HCT116 (cell line): ENCODE data around the gene FGF3. TPM values are rescaled to one million over a fixed set of nuclear protein-coding genes. Genes with fewer than 3 reads are reported as not detected.

ENCODE experiments used
- ATAC-seq: fragments of 200-7000 bp; cut with Tn5 transposase; 2 replicates; pipeline ENCODE4 v1.9.1; 2020; ENCODE audit warnings: mild to moderate bottlenecking, moderate library complexity
- BruUV-seq: library from RNA; stranded (reverse); fragments of 400-500 nt; replicated peaks from 2 replicates; lab custom pipeline; 2021; lab: Mats Ljungman, UMichigan
- CTCF ChIA-PET: fragments of 300-600 bp; sonication (Branson Sonifier 250); formaldehyde crosslinking; loops from one replicate; lab custom pipeline; 2021; ENCODE audit warnings: antibody characterized with exemption; lab: Charles Lee
- POLR2A ChIA-PET: fragments of 300-600, 350-600 bp; sonication (Branson Sonifier 250); formaldehyde crosslinking; loops from one replicate; lab custom pipeline; 2021; ENCODE audit warnings: antibody characterized with exemption; lab: Charles Lee
- RAD21 ChIA-PET, 2 experiments: fragments of 300-600 bp; sonication (Branson Sonifier 250); formaldehyde crosslinking; loops; one replicate each; lab custom pipeline; 2023; ENCODE audit warnings: low total read pairs in 2 of 2; ENCODE audit not compliant: uncharacterized antibody in 2 of 2, unreplicated experiment in 2 of 2, low non-redundant PET in 1 of 2; lab: Charles Lee
- DNase-seq: peaks from one replicate; pipeline ENCODE4 v3.0.0-alpha.2; 2010; ENCODE audit warnings: low read depth, low spot score
- H2AFZ ChIP-seq: fragments of 200-600 bp; shearing (Covaris generic), sonication (generic); 2 replicates; pipeline ENCODE4 v1.6.1; 2017; ENCODE audit warnings: low read depth, mixed run types, mixed read lengths, antibody characterized with exemption, low read length; ENCODE audit not compliant: poor library complexity, severe bottlenecking
- H3K27ac ChIP-seq: 2 replicates; pipeline ENCODE4 v1.5.1; 2012; ENCODE audit warnings: low read depth, low read length
- H3K27me3 ChIP-seq: fragments of 200-600 bp; sonication (generic); 2 replicates; pipeline ENCODE4 v1.6.1; 2016; ENCODE audit warnings: mixed run types, low read length, mixed read lengths; ENCODE audit not compliant: insufficient read depth
- H3K36me3 ChIP-seq, 2 experiments: fragments of 200-500 bp in 1 of 2; fragments of 200-600 bp in 1 of 2; sonication (Bioruptor generic) in 1 of 2; sonication (generic) in 1 of 2; 2 replicates each; pipeline versions ENCODE4 v1.5.1 to v1.6.1; 2014 to 2016; ENCODE audit warnings: low read length in 2 of 2, inconsistent platforms in 1 of 2, mixed read lengths in 1 of 2, mixed run types in 1 of 2; ENCODE audit not compliant: insufficient read depth in 2 of 2, control insufficient read depth in 1 of 2
- H3K4me1 ChIP-seq, 2 experiments: fragments of 200-600 bp in 1 of 2; sonication (generic) in 1 of 2; 2 replicates each; pipeline versions ENCODE4 v1.5.1 to v1.6.1; 2012 to 2017; ENCODE audit warnings: low read length in 2 of 2, inconsistent platforms in 1 of 2, mild to moderate bottlenecking in 1 of 2, mixed read lengths in 1 of 2, mixed run types in 1 of 2, moderate library complexity in 1 of 2; ENCODE audit not compliant: insufficient read depth in 2 of 2, control insufficient read depth in 1 of 2
- H3K4me2 ChIP-seq: fragments of 200-600 bp; sonication (generic); 2 replicates; pipeline ENCODE4 v1.6.1; 2017; ENCODE audit warnings: mixed run types, low read length, mixed read lengths
- H3K4me3 ChIP-seq, 2 experiments: fragments of 200-600 bp in 1 of 2; sonication (generic) in 1 of 2; replicated peaks in 1 of 2; 2 replicates each; pipeline ENCODE4 v1.5.1; 2011 to 2016; ENCODE audit warnings: low read length in 2 of 2, control low read depth in 1 of 2, low read depth in 1 of 2, mild to moderate bottlenecking in 1 of 2, mixed read lengths in 1 of 2, mixed run types in 1 of 2
- H3K79me2 ChIP-seq: fragments of 200-600 bp; sonication (generic); 2 replicates; pipeline ENCODE4 v1.6.1; 2017; ENCODE audit warnings: mild to moderate bottlenecking, mixed run types, low read length, moderate library complexity, mixed read lengths; ENCODE audit not compliant: insufficient read depth
- H3K9ac ChIP-seq: fragments of 200-600 bp; sonication (generic); 2 replicates; pipeline ENCODE4 v1.6.1; 2016; ENCODE audit warnings: low read length, mixed read lengths
- H3K9me2 ChIP-seq: fragments of 200-600 bp; sonication (generic), shearing (Covaris generic); 2 replicates; pipeline ENCODE4 v1.6.1; 2017; ENCODE audit warnings: mixed run types, mild to moderate bottlenecking, moderate library complexity; ENCODE audit not compliant: insufficient read depth
- H3K9me3 ChIP-seq, 2 experiments: fragments of 200-500 bp in 1 of 2; fragments of 200-600 bp in 1 of 2; sonication (Bioruptor generic) in 1 of 2; sonication (generic) in 1 of 2; 2 replicates each; pipeline ENCODE4 v1.6.1; 2014 to 2017; ENCODE audit warnings: low read length in 2 of 2, mixed read lengths in 2 of 2, inconsistent platforms in 1 of 2, low read depth in 1 of 2, mild to moderate bottlenecking in 1 of 2, mixed run types in 1 of 2, moderate library complexity in 1 of 2; ENCODE audit not compliant: control insufficient read depth in 1 of 2, insufficient read depth in 1 of 2
- H4K20me1 ChIP-seq: fragments of 200-600 bp; sonication (generic), shearing (Covaris generic); 2 replicates; pipeline ENCODE4 v1.6.1; 2017; ENCODE audit warnings: mixed run types, mild to moderate bottlenecking, moderate library complexity; ENCODE audit not compliant: insufficient read depth
- CBX3 ChIP-seq: IDR thresholded peaks from 2 replicates; pipeline ENCODE4 v1.6.1; 2012; ENCODE audit warnings: low read depth
- CEBPB ChIP-seq: IDR thresholded peaks from 2 replicates; pipeline ENCODE4 v1.6.1; 2012; ENCODE audit warnings: low read depth
- EGR1 ChIP-seq: IDR thresholded peaks from 2 replicates; pipeline ENCODE4 v1.6.1; 2012; ENCODE audit warnings: low read depth
- ELF1 ChIP-seq: IDR thresholded peaks from 2 replicates; pipeline ENCODE4 v1.6.1; 2012; ENCODE audit warnings: low read depth, borderline replicate concordance
- EZH2 ChIP-seq: fragments of 200-600 bp; sonication (generic); IDR thresholded peaks from 2 replicates; pipeline ENCODE4 v1.6.1; 2017; ENCODE audit warnings: antibody characterized with exemption, mixed run types
- FOSL1 ChIP-seq: IDR thresholded peaks from 2 replicates; pipeline ENCODE4 v1.6.1; 2012; ENCODE audit warnings: low read depth
- JUND ChIP-seq: IDR thresholded peaks from 2 replicates; pipeline ENCODE4 v1.6.1; 2012
- POLR2AphosphoS5 ChIP-seq: IDR thresholded peaks from 2 replicates; pipeline ENCODE4 v1.6.1; 2011; ENCODE audit warnings: mild to moderate bottlenecking, low read depth, low read length, moderate library complexity
- SP1 ChIP-seq: IDR thresholded peaks from 2 replicates; pipeline ENCODE4 v1.6.1; 2012; ENCODE audit warnings: low read depth
- SRF ChIP-seq: IDR thresholded peaks from 2 replicates; pipeline ENCODE4 v1.6.1; 2012; ENCODE audit warnings: low read depth
- YY1 ChIP-seq: IDR thresholded peaks from 2 replicates; pipeline ENCODE4 v1.6.1; 2011; ENCODE audit warnings: low read length, low read depth, moderate library complexity, mild to moderate bottlenecking; ENCODE audit not compliant: insufficient replicate concordance; ENCODE audit errors: extremely low read depth
- ZNF274 ChIP-seq: fragments of 200-500 bp; sonication (Bioruptor generic); IDR thresholded peaks from 2 replicates; pipeline ENCODE4 v1.6.1; 2014; ENCODE audit warnings: mild to moderate bottlenecking, low read depth, low read length, inconsistent platforms
- intact Hi-C: fragments of 100-400 bp; cut with micrococcal nuclease; formaldehyde crosslinking; loops from 2 replicates; pipeline ENCODE4 v1.10.0; 2022
- total RNA-seq: library from RNA; stranded (reverse); gene quantifications from one replicate; pipeline ENCODE4 v1.2.1, GENCODE V29; 2021; ENCODE audit not compliant: unreplicated experiment
- TF ChIP-seq, protein P1 (sequence below): IDR thresholded peaks from 2 replicates; pipeline ENCODE4 v1.6.1; 2012
- TF ChIP-seq, protein P2 (sequence below): IDR thresholded peaks from 2 replicates; pipeline ENCODE4 v1.6.1; 2012
- TF ChIP-seq, protein P3 (sequence below): IDR thresholded peaks from 2 replicates; pipeline ENCODE4 v1.6.1; 2012; ENCODE audit warnings: low read depth
- TF ChIP-seq, protein P4 (sequence below), 3 experiments: fragments of 200-600 bp in 1 of 3; sonication (generic) in 1 of 3; IDR thresholded peaks in 2 of 3; conservative IDR thresholded peaks in 1 of 3; 2 replicates each; pipeline ENCODE4 v1.5.1; 2012 to 2017; ENCODE audit warnings: low read depth in 2 of 3, low read length in 2 of 3, antibody characterized with exemption in 1 of 3, borderline replicate concordance in 1 of 3, control low read depth in 1 of 3, mild to moderate bottlenecking in 1 of 3, mixed read lengths in 1 of 3, mixed run types in 1 of 3, moderate library complexity in 1 of 3; ENCODE audit not compliant: insufficient read depth in 1 of 3

FGF3 gene
- total RNA-seq, 1 experiment from 2014 or later: not detected

DNA sequence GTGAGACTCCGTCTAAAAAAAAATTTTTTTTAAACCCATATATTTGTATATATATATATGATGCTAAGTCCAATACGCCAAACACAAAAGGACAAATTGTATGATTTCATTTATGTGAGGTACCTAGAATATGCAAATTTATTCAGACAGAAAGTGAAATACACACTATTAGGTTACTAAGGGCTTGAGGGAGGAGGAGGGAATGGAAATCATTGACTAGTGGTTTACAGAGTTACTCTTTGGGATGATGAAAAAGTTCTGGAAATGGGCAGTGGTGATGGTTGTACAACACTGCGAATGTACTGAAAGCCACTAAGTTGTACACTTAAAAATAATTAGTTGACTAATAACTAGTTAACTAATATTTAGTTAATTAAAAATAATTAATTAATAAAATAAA is 36.2 kb upstream of the FGF3 start:
- Histone ChIP-seq H3K4me3 (no peak overlapping the region), H3K79me2 (no peaks in the 10 kb centered on the region), H3K36me3 (no peaks in the 10 kb centered on the region), H3K9ac (no peak overlapping the region), H3K4me1 (peaks cover 0 to 14% of the 10 kb centered on the region in 2 experiments; a peak in 2 of 4 replicates), H2AFZ (no peak overlapping the region), H3K9me2 (no peaks in the 10 kb centered on the region), H3K4me2 (no peak overlapping the region), H4K20me1 (no peaks in the 10 kb centered on the region), H3K27ac (no peak overlapping the region), H3K9me3 (peaks cover 0 to 5% of the 10 kb centered on the region in 2 experiments; a peak in 1 of 4 replicates), H3K27me3 (no peaks in the 10 kb centered on the region)
- RAD21 ChIA-PET: no interaction called here
- no peak for TF ChIP-seq JUND
- no peak for TF ChIP-seq EZH2
- TF ChIP-seq ELF1: no peak
- TF ChIP-seq CBX3: no peak
- TF ChIP-seq EGR1: no peak
- DNase-seq (no peak), ATAC-seq (no peak)
- intact Hi-C loops: no loop called here
- POLR2A ChIA-PET: no interaction called here
- CTCF ChIA-PET: no interaction called here
- no TSS peak for BruUV-seq

DNA sequence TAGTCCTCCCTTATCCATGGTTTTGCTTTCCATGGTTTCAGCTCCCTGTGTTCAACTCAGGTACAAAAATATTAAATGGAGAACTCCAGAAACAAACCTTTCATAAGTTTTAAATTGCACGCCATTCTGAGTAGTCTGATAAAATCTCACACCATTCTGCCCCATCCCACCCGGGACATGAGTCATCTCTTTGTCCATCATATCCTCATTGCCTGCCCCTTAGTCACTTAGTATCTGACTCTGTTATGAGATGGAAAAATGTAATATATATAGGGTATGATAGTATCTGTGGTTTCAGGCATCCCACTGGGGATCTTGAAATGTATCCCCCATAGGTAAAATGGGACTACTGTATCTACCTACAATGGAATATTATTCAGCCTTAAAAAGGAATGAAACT is 35.5 kb upstream of the FGF3 start:
- Histone ChIP-seq H2AFZ (peak overlapping the region; percentile 84), H3K4me3 (no peak overlapping the region), H3K27ac (no peak overlapping the region), H4K20me1 (no peaks in the 10 kb centered on the region), H3K9ac (no peak overlapping the region), H3K9me2 (no peaks in the 10 kb centered on the region), H3K4me1 (peaks cover 0 to 14% of the 10 kb centered on the region in 2 experiments; a peak in 2 of 4 replicates), H3K4me2 (peak overlapping the region; percentile 52), H3K36me3 (no peaks in the 10 kb centered on the region), H3K9me3 (peaks cover 0 to 5% of the 10 kb centered on the region in 2 experiments; a peak in 1 of 4 replicates), H3K27me3 (no peaks in the 10 kb centered on the region), H3K79me2 (no peaks in the 10 kb centered on the region)
- RAD21 ChIA-PET: no interaction called here
- ATAC-seq (peak; percentile 75), DNase-seq (peak; percentile 31)
- BruUV-seq: no TSS peak
- POLR2A ChIA-PET: no interaction called here
- intact Hi-C loops: no loop called here
- CTCF ChIA-PET: no interaction called here
- TF ChIP-seq, protein P1, sequence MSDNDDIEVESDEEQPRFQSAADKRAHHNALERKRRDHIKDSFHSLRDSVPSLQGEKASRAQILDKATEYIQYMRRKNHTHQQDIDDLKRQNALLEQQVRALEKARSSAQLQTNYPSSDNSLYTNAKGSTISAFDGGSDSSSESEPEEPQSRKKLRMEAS: no peak
- TF ChIP-seq, protein P2, sequence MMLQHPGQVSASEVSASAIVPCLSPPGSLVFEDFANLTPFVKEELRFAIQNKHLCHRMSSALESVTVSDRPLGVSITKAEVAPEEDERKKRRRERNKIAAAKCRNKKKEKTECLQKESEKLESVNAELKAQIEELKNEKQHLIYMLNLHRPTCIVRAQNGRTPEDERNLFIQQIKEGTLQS: no peak
- peak; percentile 56; the same call in 1 of the 2 replicates for TF ChIP-seq SP1
- no peak for TF ChIP-seq CEBPB
- no peak for TF ChIP-seq POLR2AphosphoS5
- TF ChIP-seq FOSL1: peak; percentile 85
- TF ChIP-seq, protein P3, sequence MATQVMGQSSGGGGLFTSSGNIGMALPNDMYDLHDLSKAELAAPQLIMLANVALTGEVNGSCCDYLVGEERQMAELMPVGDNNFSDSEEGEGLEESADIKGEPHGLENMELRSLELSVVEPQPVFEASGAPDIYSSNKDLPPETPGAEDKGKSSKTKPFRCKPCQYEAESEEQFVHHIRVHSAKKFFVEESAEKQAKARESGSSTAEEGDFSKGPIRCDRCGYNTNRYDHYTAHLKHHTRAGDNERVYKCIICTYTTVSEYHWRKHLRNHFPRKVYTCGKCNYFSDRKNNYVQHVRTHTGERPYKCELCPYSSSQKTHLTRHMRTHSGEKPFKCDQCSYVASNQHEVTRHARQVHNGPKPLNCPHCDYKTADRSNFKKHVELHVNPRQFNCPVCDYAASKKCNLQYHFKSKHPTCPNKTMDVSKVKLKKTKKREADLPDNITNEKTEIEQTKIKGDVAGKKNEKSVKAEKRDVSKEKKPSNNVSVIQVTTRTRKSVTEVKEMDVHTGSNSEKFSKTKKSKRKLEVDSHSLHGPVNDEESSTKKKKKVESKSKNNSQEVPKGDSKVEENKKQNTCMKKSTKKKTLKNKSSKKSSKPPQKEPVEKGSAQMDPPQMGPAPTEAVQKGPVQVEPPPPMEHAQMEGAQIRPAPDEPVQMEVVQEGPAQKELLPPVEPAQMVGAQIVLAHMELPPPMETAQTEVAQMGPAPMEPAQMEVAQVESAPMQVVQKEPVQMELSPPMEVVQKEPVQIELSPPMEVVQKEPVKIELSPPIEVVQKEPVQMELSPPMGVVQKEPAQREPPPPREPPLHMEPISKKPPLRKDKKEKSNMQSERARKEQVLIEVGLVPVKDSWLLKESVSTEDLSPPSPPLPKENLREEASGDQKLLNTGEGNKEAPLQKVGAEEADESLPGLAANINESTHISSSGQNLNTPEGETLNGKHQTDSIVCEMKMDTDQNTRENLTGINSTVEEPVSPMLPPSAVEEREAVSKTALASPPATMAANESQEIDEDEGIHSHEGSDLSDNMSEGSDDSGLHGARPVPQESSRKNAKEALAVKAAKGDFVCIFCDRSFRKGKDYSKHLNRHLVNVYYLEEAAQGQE: no peak
- TF ChIP-seq JUND: peak; percentile 80
- no peak for TF ChIP-seq ZNF274
- TF ChIP-seq, protein P4, sequence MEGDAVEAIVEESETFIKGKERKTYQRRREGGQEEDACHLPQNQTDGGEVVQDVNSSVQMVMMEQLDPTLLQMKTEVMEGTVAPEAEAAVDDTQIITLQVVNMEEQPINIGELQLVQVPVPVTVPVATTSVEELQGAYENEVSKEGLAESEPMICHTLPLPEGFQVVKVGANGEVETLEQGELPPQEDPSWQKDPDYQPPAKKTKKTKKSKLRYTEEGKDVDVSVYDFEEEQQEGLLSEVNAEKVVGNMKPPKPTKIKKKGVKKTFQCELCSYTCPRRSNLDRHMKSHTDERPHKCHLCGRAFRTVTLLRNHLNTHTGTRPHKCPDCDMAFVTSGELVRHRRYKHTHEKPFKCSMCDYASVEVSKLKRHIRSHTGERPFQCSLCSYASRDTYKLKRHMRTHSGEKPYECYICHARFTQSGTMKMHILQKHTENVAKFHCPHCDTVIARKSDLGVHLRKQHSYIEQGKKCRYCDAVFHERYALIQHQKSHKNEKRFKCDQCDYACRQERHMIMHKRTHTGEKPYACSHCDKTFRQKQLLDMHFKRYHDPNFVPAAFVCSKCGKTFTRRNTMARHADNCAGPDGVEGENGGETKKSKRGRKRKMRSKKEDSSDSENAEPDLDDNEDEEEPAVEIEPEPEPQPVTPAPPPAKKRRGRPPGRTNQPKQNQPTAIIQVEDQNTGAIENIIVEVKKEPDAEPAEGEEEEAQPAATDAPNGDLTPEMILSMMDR (IDR thresholded peaks at IDR 0.05 in 2 of 3, conservative IDR thresholded peaks at IDR 0.05 in 1 of 3; ENCODE audit: borderline replicate concordance in 1 of 3, insufficient read depth in 1 of 3, low read depth in 2 of 3, low read length in 2 of 3): no peak
- no peak for TF ChIP-seq SRF
- no peak for TF ChIP-seq YY1
- no peak; the same call in 1 of the 2 replicates for TF ChIP-seq CBX3
- TF ChIP-seq EGR1: no peak
- TF ChIP-seq ELF1: no peak
